Ovary (tissue), 9 donors: ENCODE data around the gene SGCB. TPM values are rescaled to one million over a fixed set of nuclear protein-coding genes. Genes with fewer than 3 reads are reported as not detected.

Experiments used
- DNase-seq, 5 donors: peaks; one replicate each; pipeline ENCODE4 v3.0.0-alpha.2; 2019 to 2020
- H3K27ac ChIP-seq, 2 donors: fragments of 200-600 bp; one replicate each; pipeline versions ENCODE4 v1.5.1 to v1.8.0; 2019 to 2022
- H3K27me3 ChIP-seq: fragments of 200-600 bp; one replicate; pipeline ENCODE4 v1.8.0; 2022
- H3K36me3 ChIP-seq: fragments of 200-600 bp; sonication (generic); one replicate; pipeline ENCODE4 v1.5.1; 2019
- H3K4me1 ChIP-seq: one replicate; pipeline ENCODE4 v1.8.1; 2013; ENCODE audit warnings: mild to moderate bottlenecking, moderate library complexity; ENCODE audit not compliant: insufficient read depth
- H3K4me3 ChIP-seq: fragments of 200-600 bp; sonication (generic); one replicate; pipeline ENCODE4 v1.5.1; 2017
- H3K9me3 ChIP-seq, 2 donors: fragments of 200-600 bp in 1 of 2; sonication (generic) in 1 of 2; one replicate each; pipeline versions ENCODE4 v1.5.1 to v1.8.1; 2013 to 2019; ENCODE audit warnings: mild to moderate bottlenecking in 1 of 2, moderate library complexity in 1 of 2
- EP300 ChIP-seq: sonication (generic); formaldehyde crosslinking; IDR thresholded peaks from one replicate; pipeline ENCODE4 v1.6.1; 2017; ENCODE audit warnings: antibody characterized with exemption
- POLR2A ChIP-seq: fragments of 450-650 bp; IDR thresholded peaks from one replicate; pipeline ENCODE4 v1.6.1; 2017; ENCODE audit warnings: antibody characterized with exemption, mild to moderate bottlenecking, moderate library complexity
- WGBS, 3 donors: extraction: QIAGEN DNeasy Blood & Tissue Kit in 1 of 3; methylation state at CpG; one replicate each; pipeline versions ENCODE4 v1.1.5 to v1.1.7; 2013 to 2017; 5-methylcytosine and 5-hydroxymethylcytosine counted together
- intact Hi-C, 4 donors: fragments of 100-400 bp; cut with DNase I; formaldehyde crosslinking; loops; one replicate each; pipeline versions ENCODE4 v1.11.0 to v1.15.1; 2022 to 2023
- polyA plus RNA-seq, 2 donors: library from polyadenylated mRNA; stranded (reverse); fragments of 200-250 nt in 1 of 2; fragments of 350-450 nt in 1 of 2; fragmentation: Illumina TruSeq in 1 of 2; extraction: RNeasy Lipid Tissue Mini Kit (QIAGEN cat#74804) in 1 of 2; gene quantifications; one replicate each; pipeline ENCODE4 v1.2.3, GENCODE V29; 2013 to 2014
- total RNA-seq, 7 donors: library from RNA; depleted of rRNA in 2 of 7; stranded (reverse); fragments of >200 nt in 2 of 7; fragmentation: NEBNext Ultra II Directional in 3 of 7; extraction: Animal tissue kit (Norgen Biotek cat#: 25700) in 3 of 7; gene quantifications; one replicate each; pipeline versions ENCODE4 v1.1.0 to v1.2.4, GENCODE V29; 2016 to 2023
- TF ChIP-seq, protein P1 (sequence below), 3 donors: fragments of 450-650 bp in 2 of 3; fragments of 200-600 bp in 1 of 3; IDR thresholded peaks; one replicate each; pipeline versions ENCODE4 v1.5.1 to v1.8.0; 2016 to 2022; ENCODE audit warnings: antibody characterized with exemption in 3 of 3, mild to moderate bottlenecking in 1 of 3
- donor health status: DM: no; HTN: no; CAD: no; lungs with moderate emphysema.
- donor health status: DM: no; HTN: no; CAD: no.
- donor health status: Bipolar disorder and iron deficiency.
- donor health status: DM: yes; HTN: yes; CAD: no.
- donor health status: DM: no; HTN: no; CAD: no.
- donor health status: DM: yes; HTN: yes; CAD: no.

Gene SGCB
- total and polyA plus RNA-seq, 9 donors: 21.3 to 58.2 (median 32.7) TPM

DNA sequence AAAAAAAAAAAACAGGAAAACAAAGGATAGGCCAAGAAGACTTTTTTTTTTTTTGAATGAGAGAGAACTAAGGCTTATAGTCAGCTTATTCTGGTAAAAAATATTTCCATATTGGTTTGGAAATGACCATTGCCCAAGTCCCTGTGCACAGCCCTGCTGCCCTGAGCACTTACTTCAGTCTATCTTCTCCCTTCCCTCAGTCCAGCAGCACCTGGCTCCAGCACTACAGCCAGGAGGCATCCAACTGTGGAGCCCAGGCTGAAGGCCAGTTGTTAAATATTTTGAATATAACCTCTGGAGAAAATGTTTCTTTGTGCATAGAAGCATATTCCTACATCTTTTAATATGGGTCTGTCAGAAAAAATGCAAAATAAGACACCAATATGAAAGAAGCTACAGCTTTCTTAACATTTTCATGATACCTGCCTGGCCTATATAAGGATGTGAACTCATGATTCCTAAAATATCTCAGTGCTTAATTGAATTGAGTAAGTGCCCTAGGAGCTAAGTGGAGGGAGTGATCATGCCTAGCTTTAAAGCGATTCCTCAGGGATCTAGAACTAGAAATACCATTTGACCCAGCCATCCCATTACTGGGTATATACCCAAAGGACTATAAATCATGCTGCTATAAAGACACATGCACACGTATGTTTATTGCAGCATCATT lies 32.4 kb downstream of the SGCB start:
- H3K36me3 ChIP-seq: no peaks in the 10 kb centered on the region
- no peaks in the 10 kb centered on the region for H3K4me1 ChIP-seq
- H3K4me3 ChIP-seq: no peak overlapping the region
- intact Hi-C loops: no loop called here
- H3K27me3 ChIP-seq: no peaks in the 10 kb centered on the region
- WGBS, 3 donors: 92 to 100% (median 96%) methylated on average over 1 to 2 of the region's 2 CpGs
- TF ChIP-seq, protein P1, sequence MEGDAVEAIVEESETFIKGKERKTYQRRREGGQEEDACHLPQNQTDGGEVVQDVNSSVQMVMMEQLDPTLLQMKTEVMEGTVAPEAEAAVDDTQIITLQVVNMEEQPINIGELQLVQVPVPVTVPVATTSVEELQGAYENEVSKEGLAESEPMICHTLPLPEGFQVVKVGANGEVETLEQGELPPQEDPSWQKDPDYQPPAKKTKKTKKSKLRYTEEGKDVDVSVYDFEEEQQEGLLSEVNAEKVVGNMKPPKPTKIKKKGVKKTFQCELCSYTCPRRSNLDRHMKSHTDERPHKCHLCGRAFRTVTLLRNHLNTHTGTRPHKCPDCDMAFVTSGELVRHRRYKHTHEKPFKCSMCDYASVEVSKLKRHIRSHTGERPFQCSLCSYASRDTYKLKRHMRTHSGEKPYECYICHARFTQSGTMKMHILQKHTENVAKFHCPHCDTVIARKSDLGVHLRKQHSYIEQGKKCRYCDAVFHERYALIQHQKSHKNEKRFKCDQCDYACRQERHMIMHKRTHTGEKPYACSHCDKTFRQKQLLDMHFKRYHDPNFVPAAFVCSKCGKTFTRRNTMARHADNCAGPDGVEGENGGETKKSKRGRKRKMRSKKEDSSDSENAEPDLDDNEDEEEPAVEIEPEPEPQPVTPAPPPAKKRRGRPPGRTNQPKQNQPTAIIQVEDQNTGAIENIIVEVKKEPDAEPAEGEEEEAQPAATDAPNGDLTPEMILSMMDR (IDR thresholded peaks at IDR 0.05): no peak
- no peak for TF ChIP-seq POLR2A
- no peak for TF ChIP-seq EP300
- DNase-seq: no peak
- no peaks in the 10 kb centered on the region for H3K9me3 ChIP-seq
- H3K27ac ChIP-seq: no peak overlapping the region

DNA sequence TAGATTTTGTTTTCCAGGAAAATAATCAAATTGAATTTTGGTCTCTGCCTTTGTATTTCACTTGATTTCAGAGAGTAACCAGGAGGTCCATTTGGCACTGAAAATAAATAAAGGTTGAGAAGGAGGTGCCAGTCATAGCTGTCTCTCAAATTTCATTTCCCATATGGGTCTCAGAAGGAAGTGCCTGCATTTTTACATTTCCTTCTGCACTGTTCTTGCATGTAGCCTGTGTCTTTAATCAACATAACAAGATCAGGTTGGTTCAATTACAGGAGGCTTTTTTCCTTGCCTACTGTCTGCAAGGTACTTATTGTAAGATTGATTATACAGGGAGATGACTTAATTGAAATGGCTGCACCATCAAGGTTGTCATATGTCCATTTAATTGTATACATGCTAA lies 33.7 kb downstream of the SGCB start:
- Histone ChIP-seq H3K4me3 (no peak overlapping the region), H3K36me3 (no peaks in the 10 kb centered on the region), H3K27me3 (no peaks in the 10 kb centered on the region), H3K9me3 (no peaks in the 10 kb centered on the region), H3K4me1 (no peaks in the 10 kb centered on the region), H3K27ac (no peak overlapping the region)
- no peak for DNase-seq
- intact Hi-C loops: no loop called here
- TF ChIP-seq POLR2A (no peak), EP300 (no peak)
- TF ChIP-seq, protein P1 (IDR thresholded peaks at IDR 0.05): no peak

DNA sequence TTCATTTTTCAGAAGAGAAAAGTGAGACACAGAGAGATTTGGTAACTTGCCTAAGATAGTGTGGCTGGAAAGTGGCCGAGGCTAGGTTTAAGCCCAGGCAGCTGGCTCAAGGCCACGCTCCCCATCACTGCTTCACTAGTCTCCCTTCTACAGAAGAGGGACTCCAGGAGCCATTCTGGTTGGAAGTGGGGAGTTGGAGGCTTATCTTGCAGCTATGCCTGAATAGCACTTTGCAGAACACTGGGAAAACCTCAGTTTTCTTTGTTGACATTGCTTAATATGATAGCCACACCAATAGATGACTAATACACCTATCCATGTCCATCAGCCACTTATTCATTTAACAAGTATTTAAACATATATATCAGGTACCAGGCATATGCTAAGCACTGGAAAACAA lies 36.5 kb downstream of the SGCB start:
- intact Hi-C loops: no loop called here
- TF ChIP-seq POLR2A: no peak
- TF ChIP-seq, protein P1 (IDR thresholded peaks at IDR 0.05): no peak
- no peak for TF ChIP-seq EP300
- 68 to 81% (median 80%) methylated on average over 2 of the region's 2 CpGs for WGBS, 3 donors
- Histone ChIP-seq H3K9me3 (no peaks in the 10 kb centered on the region), H3K27me3 (no peaks in the 10 kb centered on the region), H3K36me3 (no peaks in the 10 kb centered on the region), H3K4me1 (no peaks in the 10 kb centered on the region), H3K27ac (no peak overlapping the region), H3K4me3 (no peak overlapping the region)
- no peak for DNase-seq

DNA sequence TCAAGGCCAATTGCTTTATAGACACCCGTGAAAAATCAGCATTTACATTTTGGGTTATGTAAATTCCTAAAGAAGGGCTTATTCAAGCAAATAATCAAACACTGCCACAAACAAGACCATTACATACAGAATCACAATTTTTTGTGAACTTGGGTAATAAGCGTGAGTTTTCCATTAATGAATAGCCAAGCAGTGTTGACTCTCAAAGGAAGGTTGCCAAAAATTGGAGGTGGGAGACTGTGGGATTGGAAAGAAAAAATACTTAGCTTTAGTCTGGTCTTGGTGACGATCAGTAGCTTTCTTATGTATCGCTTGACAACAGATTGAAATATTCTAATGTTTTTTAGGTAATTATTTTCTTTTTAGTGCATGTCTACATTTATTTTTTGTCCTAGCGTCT lies 38.8 kb downstream of the SGCB start:
- WGBS, 3 donors: 88 to 94% (median 92%) methylated on average over 5 of the region's 5 CpGs
- H3K27me3 ChIP-seq: no peaks in the 10 kb centered on the region
- no peaks in the 10 kb centered on the region for H3K9me3 ChIP-seq
- H3K27ac ChIP-seq: no peak overlapping the region
- H3K36me3 ChIP-seq: no peaks in the 10 kb centered on the region
- intact Hi-C loops: no loop called here
- H3K4me3 ChIP-seq: no peak overlapping the region
- no peak for TF ChIP-seq EP300
- TF ChIP-seq, protein P1 (IDR thresholded peaks at IDR 0.05): no peak
- no peak for TF ChIP-seq POLR2A
- no peak for DNase-seq
- no peaks in the 10 kb centered on the region for H3K4me1 ChIP-seq
